H1 (cell line): ENCODE measurements around the gene EML1. TPM values are rescaled to one million over a fixed set of nuclear protein-coding genes. Genes with fewer than 3 reads are reported as not detected.

Experiments used
- ATF2 ChIP-seq: IDR thresholded peaks from 2 replicates; pipeline ENCODE4 v1.6.1; 2012; ENCODE audit warnings: low read length, inconsistent platforms
- CEBPB ChIP-seq: IDR thresholded peaks from 2 replicates; pipeline ENCODE4 v1.6.1; 2012; ENCODE audit warnings: low read depth, low read length
- JUND ChIP-seq: IDR thresholded peaks from 2 replicates; pipeline ENCODE4 v1.6.1; 2011; ENCODE audit warnings: mild to moderate bottlenecking, improper control_type of control experiment, low read length
- SP2 ChIP-seq: IDR thresholded peaks from 2 replicates; pipeline ENCODE4 v1.6.1; 2012; ENCODE audit warnings: mild to moderate bottlenecking, low read length, inconsistent platforms
- TAF1 ChIP-seq: IDR thresholded peaks from 2 replicates; pipeline ENCODE4 v1.6.1; 2011; ENCODE audit warnings: mild to moderate bottlenecking, low read depth, low read length
- TBP ChIP-seq: IDR thresholded peaks from 2 replicates; pipeline ENCODE4 v1.6.1; 2011; ENCODE audit warnings: low read depth, low read length, improper control_type of control experiment
- ZNF274 ChIP-seq: IDR thresholded peaks from 2 replicates; pipeline ENCODE4 v1.7.0; 2012; ENCODE audit warnings: low read length, borderline replicate concordance; ENCODE audit errors: extremely low read depth
- polyA plus RNA-seq, 7 experiments: library from polyadenylated mRNA; depleted of rRNA in 3 of 7; stranded (reverse) in 5 of 7; unstranded in 2 of 7; fragments of >200 nt in 5 of 7; fragments of 200-250 nt in 2 of 7; gene quantifications; 1 replicate in 5 of 7; 2 replicates in 1 of 7; 4 replicates in 1 of 7; pipeline versions ENCODE4 v1.2.1 to v1.2.3, GENCODE V29; 2011 to 2013; ENCODE audit warnings: missing spikeins in 2 of 7, mixed read lengths in 2 of 7
- total RNA-seq: library from RNA; stranded (reverse); fragmentation: NEBNext Ultra II Directional; extraction: Animal tissue kit (Norgen Biotek cat#: 25700); gene quantifications from 2 replicates; pipeline ENCODE4 v1.2.1, GENCODE V29; 2021

The EML1 gene
- total and polyA plus RNA-seq, 2 of the 8 experiments (the other 6 are each of a cell fraction or from before 2014, with no cell fraction given): 11.1 to 24.7 TPM

- TF ChIP-seq ZNF274 (no peak), TBP (no peak), JUND (no peak), TAF1 (no peak), SP2 (no peak), CEBPB (no peak), ATF2 (no peak)
These were observed 28.6 kb downstream of the EML1 start (continued) for GRCh38 chr14:99821519-99822508.
